IMR-90 (cell line): ENCODE data around the gene NUP210. TPM values are rescaled to one million over a fixed set of nuclear protein-coding genes. Genes with fewer than 3 reads are reported as not detected.

ENCODE experiments used
- ATAC-seq: fragments of 200-7000 bp; cut with Tn5 transposase; 2 replicates; pipeline ENCODE4 v1.9.1; 2020; ENCODE audit warnings: low read depth, mild to moderate bottlenecking, moderate library complexity
- BruUV-seq: library from RNA; stranded (reverse); fragments of 400-500 nt; replicated peaks from 2 replicates; lab custom pipeline; 2021; lab: Mats Ljungman, UMichigan
- CTCF ChIA-PET: fragments of 300-600 bp; formaldehyde crosslinking; extraction: SDS; loops from one replicate; lab custom pipeline; 2021; ENCODE audit warnings: antibody characterized with exemption; lab: Yijun Ruan, JAX
- POLR2A ChIA-PET: fragments of 300-600 bp; sonication (Branson Sonifier 250); formaldehyde crosslinking; loops from one replicate; lab custom pipeline; 2022; ENCODE audit warnings: antibody characterized with exemption; ENCODE audit not compliant: unreplicated experiment; lab: Charles Lee
- DNase-seq: peaks from one replicate; pipeline ENCODE4 v3.0.0; 2013
- H2AFZ ChIP-seq: replicated peaks from 2 replicates; pipeline ENCODE3; 2013; ENCODE audit warnings: low read length, mild to moderate bottlenecking; ENCODE audit not compliant: poor library complexity
- H2AK5ac ChIP-seq: 2 replicates; pipeline ENCODE4 v1.6.1; 2013; ENCODE audit warnings: low read depth, low read length, inconsistent platforms
- H2AK9ac ChIP-seq: replicated peaks from 2 replicates; pipeline ENCODE3; 2013; ENCODE audit warnings: mild to moderate bottlenecking, low read depth, low read length, moderate library complexity; ENCODE audit not compliant: poor library complexity
- H2BK120ac ChIP-seq: 2 replicates; pipeline ENCODE4 v1.6.1; 2013; ENCODE audit warnings: low read depth, low read length, inconsistent platforms
- H2BK15ac ChIP-seq: 3 replicates; pipeline ENCODE4 v1.6.1; 2013; ENCODE audit warnings: low read depth, low read length, inconsistent platforms
- H2BK20ac ChIP-seq: 2 replicates; pipeline ENCODE4 v1.6.1; 2013; ENCODE audit warnings: low read depth, mild to moderate bottlenecking, inconsistent platforms, low read length, moderate library complexity
- H2BK5ac ChIP-seq: 2 replicates; pipeline ENCODE4 v1.6.1; 2013; ENCODE audit warnings: mild to moderate bottlenecking, low read depth, low read length, inconsistent platforms; ENCODE audit not compliant: poor library complexity, severe bottlenecking
- H3K14ac ChIP-seq: replicated peaks from 2 replicates; pipeline ENCODE4 v1.6.1; 2013; ENCODE audit warnings: low read depth, low read length, inconsistent platforms
- H3K18ac ChIP-seq: 2 replicates; pipeline ENCODE4 v1.6.1; 2013; ENCODE audit warnings: low read depth, low read length, control low read depth
- H3K23ac ChIP-seq: 2 replicates; pipeline ENCODE4 v1.6.1; 2013; ENCODE audit warnings: low read depth, low read length, inconsistent platforms
- H3K27ac ChIP-seq: 2 replicates; pipeline ENCODE4 v1.5.1; 2013; ENCODE audit warnings: mild to moderate bottlenecking, control low read depth, low read length; ENCODE audit not compliant: insufficient read depth
- H3K27me3 ChIP-seq: 2 replicates; pipeline ENCODE4 v1.6.1; 2013; ENCODE audit warnings: low read length; ENCODE audit not compliant: control insufficient read depth, insufficient read depth
- H3K36me3 ChIP-seq: 2 replicates; pipeline ENCODE4 v1.6.1; 2013; ENCODE audit warnings: low read length, mixed read lengths; ENCODE audit not compliant: control insufficient read depth, insufficient read depth
- H3K4ac ChIP-seq: 2 replicates; pipeline ENCODE4 v1.6.1; 2013; ENCODE audit warnings: low read depth, low read length, inconsistent platforms
- H3K4me1 ChIP-seq: 2 replicates; pipeline ENCODE4 v1.6.1; 2013; ENCODE audit warnings: low read length, mixed read lengths; ENCODE audit not compliant: control insufficient read depth, insufficient read depth
- H3K4me2 ChIP-seq: 2 replicates; pipeline ENCODE4 v1.6.1; 2013; ENCODE audit warnings: low read depth, mild to moderate bottlenecking, control low read depth, low read length, moderate library complexity
- H3K4me3 ChIP-seq: 2 replicates; pipeline ENCODE4 v1.5.1; 2013; ENCODE audit warnings: low read depth, mild to moderate bottlenecking, control low read depth, low read length, moderate library complexity; ENCODE audit not compliant: insufficient read depth
- H3K56ac ChIP-seq: 2 replicates; pipeline ENCODE4 v1.6.1; 2013; ENCODE audit warnings: low read length, inconsistent platforms; ENCODE audit not compliant: insufficient read depth; ENCODE audit errors: extremely low read depth
- H3K79me1 ChIP-seq, 2 experiments: 2 replicates each; pipeline ENCODE4 v1.6.1; 2013; ENCODE audit warnings: low read length in 2 of 2, inconsistent platforms in 1 of 2, low read depth in 1 of 2
- H3K9ac ChIP-seq: 2 replicates; pipeline ENCODE4 v1.6.1; 2013; ENCODE audit warnings: low read depth, low read length, control low read depth
- H3K9me1 ChIP-seq: 2 replicates; pipeline ENCODE4 v1.6.1; 2013; ENCODE audit warnings: low read length, inconsistent platforms; ENCODE audit not compliant: insufficient read depth
- H3K9me3 ChIP-seq: 2 replicates; pipeline ENCODE4 v1.6.1; 2013; ENCODE audit warnings: low read length; ENCODE audit not compliant: control insufficient read depth, insufficient read depth
- H4K20me1 ChIP-seq: 2 replicates; pipeline ENCODE4 v1.6.1; 2013; ENCODE audit warnings: low read length, inconsistent platforms; ENCODE audit not compliant: insufficient read depth
- H4K5ac ChIP-seq: 2 replicates; pipeline ENCODE4 v1.6.1; 2013; ENCODE audit warnings: mild to moderate bottlenecking, low read depth, low read length, control low read depth
- H4K8ac ChIP-seq, 2 experiments: 2 replicates each; pipeline ENCODE4 v1.6.1; 2013; ENCODE audit warnings: low read depth in 2 of 2, low read length in 2 of 2, control low read depth in 1 of 2, inconsistent platforms in 1 of 2
- H4K91ac ChIP-seq: 2 replicates; pipeline ENCODE4 v1.6.1; 2013; ENCODE audit warnings: low read depth, low read length, inconsistent platforms; ENCODE audit not compliant: insufficient read depth
- BHLHE40 ChIP-seq: fragments of 150-350 bp; IDR thresholded peaks from 2 replicates; pipeline ENCODE4 v1.6.1; 2016; ENCODE audit warnings: mild to moderate bottlenecking, low read depth, low read length
- CEBPB ChIP-seq: IDR thresholded peaks from 2 replicates; pipeline ENCODE4 v1.6.1; 2012; ENCODE audit warnings: low read depth, low read length, improper control_type of control experiment
- CHD1 ChIP-seq: IDR thresholded peaks from 2 replicates; pipeline ENCODE4 v1.6.1; 2012; ENCODE audit warnings: low read depth, low read length, improper control_type of control experiment
- ELK1 ChIP-seq: fragments of 150-350 bp; IDR thresholded peaks from 2 replicates; pipeline ENCODE4 v1.6.1; 2016; ENCODE audit warnings: low read depth, mild to moderate bottlenecking, low read length, moderate library complexity, borderline replicate concordance
- FOS ChIP-seq: fragments of 150-350 bp; IDR thresholded peaks from 2 replicates; pipeline ENCODE4 v1.6.1; 2016; ENCODE audit warnings: low read depth, low read length
- MAFK ChIP-seq: IDR thresholded peaks from 2 replicates; pipeline ENCODE4 v1.6.1; 2012; ENCODE audit warnings: low read depth, low read length, improper control_type of control experiment
- NFE2L2 ChIP-seq: fragments of 150-350 bp; IDR thresholded peaks from 2 replicates; pipeline ENCODE4 v1.6.1; 2016; ENCODE audit warnings: low read depth, mild to moderate bottlenecking, low read length
- POLR2A ChIP-seq: IDR thresholded peaks from 2 replicates; pipeline ENCODE4 v1.6.1; 2012; ENCODE audit warnings: mild to moderate bottlenecking, low read depth, low read length
- RAD21 ChIP-seq: IDR thresholded peaks from 2 replicates; pipeline ENCODE4 v1.6.1; 2012; ENCODE audit warnings: low read length, improper control_type of control experiment
- RCOR1 ChIP-seq: IDR thresholded peaks from 2 replicates; pipeline ENCODE4 v1.6.1; 2012; ENCODE audit warnings: mild to moderate bottlenecking, low read length, improper control_type of control experiment; ENCODE audit not compliant: insufficient replicate concordance
- RFX5 ChIP-seq: IDR thresholded peaks from 2 replicates; pipeline ENCODE4 v1.8.0; 2012; ENCODE audit warnings: low read depth, mild to moderate bottlenecking, low read length, moderate library complexity
- SMC3 ChIP-seq: fragments of 150-350 bp; IDR thresholded peaks from 2 replicates; pipeline ENCODE4 v1.6.1; 2016; ENCODE audit warnings: low read depth, mild to moderate bottlenecking, antibody characterized with exemption, low read length, moderate library complexity
- WGBS, 2 experiments: methylation state at CpG; one replicate each; pipeline versions ENCODE4 v1.1.5 to v1.1.7; 2013; ENCODE audit warnings: missing lambda C conversion rate in 2 of 2; ENCODE audit not compliant: insufficient read length in 1 of 2; ENCODE audit errors: extremely low coverage in 2 of 2; 5-methylcytosine and 5-hydroxymethylcytosine counted together
- dilution Hi-C: fragments of 300-500 bp; cut with HindIII; formaldehyde crosslinking; loops from one replicate; pipeline ENCODE4 v1.14.3; 2018; ENCODE audit warnings: low sequenced_read_pairs; ENCODE audit not compliant: unreplicated experiment
- in situ Hi-C: fragments of 300-500 bp; cut with MboI; formaldehyde crosslinking; loops from 3 replicates; pipeline ENCODE4 v1.14.3; 2019; ENCODE audit warnings: low sequenced_read_pairs, inconsistent platforms, mixed read lengths
- intact Hi-C: fragments of 100-400 bp; cut with micrococcal nuclease; formaldehyde crosslinking; loops from 2 replicates; pipeline ENCODE4 v1.10.0; 2022
- polyA plus RNA-seq, 3 experiments: library from polyadenylated mRNA; depleted of rRNA; stranded (reverse); fragments of >200 nt; gene quantifications; 2 replicates each; pipeline ENCODE4 v1.2.3, GENCODE V29; 2012; ENCODE audit warnings: low replicate concordance in 1 of 3
- total RNA-seq: library from RNA; depleted of rRNA; stranded (reverse); fragments of >200 nt; gene quantifications from 2 replicates; pipeline ENCODE4 v1.2.3, GENCODE V29; 2012
- TF ChIP-seq, protein P1 (sequence below): fragments of 150-350 bp; IDR thresholded peaks from 2 replicates; pipeline ENCODE4 v1.6.1; 2017; ENCODE audit warnings: mild to moderate bottlenecking, antibody characterized with exemption, low read length, low read depth
- TF ChIP-seq, protein P2 (sequence below): conservative IDR thresholded peaks from 2 replicates; pipeline ENCODE4 v1.5.1; 2012; ENCODE audit warnings: mild to moderate bottlenecking, low read depth, low read length, improper control_type of control experiment

NUP210 gene
- total and polyA plus RNA-seq, 2 of the 4 experiments (the other 2 are of a cell fraction), result under 0.01 to 0.03 TPM

- Histone ChIP-seq H4K20me1 (no peaks in the 10 kb centered on the region), H2AK5ac (no peak overlapping the region), H3K79me1 (no peaks in the 10 kb centered on the region), H2BK5ac (no peak overlapping the region), H3K18ac (no peak overlapping the region), H3K27ac (no peak overlapping the region), H4K8ac (no peak overlapping the region), H3K4me1 (no peaks in the 10 kb centered on the region), H2BK120ac (no peak overlapping the region), H3K14ac (no peak overlapping the region), H3K36me3 (no peaks in the 10 kb centered on the region), H4K91ac (no peak overlapping the region), H3K4me3 (no peak overlapping the region), H3K23ac (no peak overlapping the region), H2BK20ac (no peak overlapping the region), H3K9ac (no peak overlapping the region), H3K4me2 (no peak overlapping the region), H2BK15ac (no peak overlapping the region), H3K9me3 (no peaks in the 10 kb centered on the region), H3K4ac (no peak overlapping the region), H3K9me1 (no peaks in the 10 kb centered on the region), H3K27me3 (peaks cover 4% of the 10 kb centered on the region; the same call in 1 of the 2 replicates), H2AFZ (no peak overlapping the region), H3K56ac (no peak overlapping the region), H2AK9ac (no peak overlapping the region), H4K5ac (no peak overlapping the region)
- intact Hi-C loops (loop anchor here (10.0 kb wide), 1 partner anchor 148 kb away; no protein-coding TSS in a partner anchor), dilution Hi-C loops (no loop called here), in situ Hi-C loops (no loop called here)
- ChIA-PET POLR2A (no interaction called here), CTCF (no interaction called here)
- no CpG with 5 or more reads among the region's 11 CpGs for WGBS, 2 experiments
- no peak for DNase-seq
- no TSS peak for BruUV-seq
- TF ChIP-seq CEBPB (no peak), MAFK (no peak), CHD1 (no peak), RFX5 (no peak), BHLHE40 (no peak), FOS (no peak), NFE2L2 (no peak), SMC3 (no peak), POLR2A (no peak), RCOR1 (no peak), RAD21 (no peak), ELK1 (no peak)
- TF ChIP-seq, protein P1, sequence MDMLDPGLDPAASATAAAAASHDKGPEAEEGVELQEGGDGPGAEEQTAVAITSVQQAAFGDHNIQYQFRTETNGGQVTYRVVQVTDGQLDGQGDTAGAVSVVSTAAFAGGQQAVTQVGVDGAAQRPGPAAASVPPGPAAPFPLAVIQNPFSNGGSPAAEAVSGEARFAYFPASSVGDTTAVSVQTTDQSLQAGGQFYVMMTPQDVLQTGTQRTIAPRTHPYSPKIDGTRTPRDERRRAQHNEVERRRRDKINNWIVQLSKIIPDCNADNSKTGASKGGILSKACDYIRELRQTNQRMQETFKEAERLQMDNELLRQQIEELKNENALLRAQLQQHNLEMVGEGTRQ, result no peak
- TF ChIP-seq, protein P2, sequence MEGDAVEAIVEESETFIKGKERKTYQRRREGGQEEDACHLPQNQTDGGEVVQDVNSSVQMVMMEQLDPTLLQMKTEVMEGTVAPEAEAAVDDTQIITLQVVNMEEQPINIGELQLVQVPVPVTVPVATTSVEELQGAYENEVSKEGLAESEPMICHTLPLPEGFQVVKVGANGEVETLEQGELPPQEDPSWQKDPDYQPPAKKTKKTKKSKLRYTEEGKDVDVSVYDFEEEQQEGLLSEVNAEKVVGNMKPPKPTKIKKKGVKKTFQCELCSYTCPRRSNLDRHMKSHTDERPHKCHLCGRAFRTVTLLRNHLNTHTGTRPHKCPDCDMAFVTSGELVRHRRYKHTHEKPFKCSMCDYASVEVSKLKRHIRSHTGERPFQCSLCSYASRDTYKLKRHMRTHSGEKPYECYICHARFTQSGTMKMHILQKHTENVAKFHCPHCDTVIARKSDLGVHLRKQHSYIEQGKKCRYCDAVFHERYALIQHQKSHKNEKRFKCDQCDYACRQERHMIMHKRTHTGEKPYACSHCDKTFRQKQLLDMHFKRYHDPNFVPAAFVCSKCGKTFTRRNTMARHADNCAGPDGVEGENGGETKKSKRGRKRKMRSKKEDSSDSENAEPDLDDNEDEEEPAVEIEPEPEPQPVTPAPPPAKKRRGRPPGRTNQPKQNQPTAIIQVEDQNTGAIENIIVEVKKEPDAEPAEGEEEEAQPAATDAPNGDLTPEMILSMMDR, result no peak
- no peak for ATAC-seq
Measured at GRCh38 chr3:13307041-13307440, 113.1 kb downstream of the NUP210 start.
